ENCODE measurements around the gene PEX11G. TPM values are rescaled to one million over a fixed set of nuclear protein-coding genes. Genes with fewer than 3 reads are reported as not detected.

The PEX11G gene
- total and polyA plus RNA-seq, 9 of the 15 experiments (the other 6 are each of a cell fraction or from before 2014, with no cell fraction given): 0.07 to 3.2 (median 0.70) TPM; not detected in 1

DNA sequence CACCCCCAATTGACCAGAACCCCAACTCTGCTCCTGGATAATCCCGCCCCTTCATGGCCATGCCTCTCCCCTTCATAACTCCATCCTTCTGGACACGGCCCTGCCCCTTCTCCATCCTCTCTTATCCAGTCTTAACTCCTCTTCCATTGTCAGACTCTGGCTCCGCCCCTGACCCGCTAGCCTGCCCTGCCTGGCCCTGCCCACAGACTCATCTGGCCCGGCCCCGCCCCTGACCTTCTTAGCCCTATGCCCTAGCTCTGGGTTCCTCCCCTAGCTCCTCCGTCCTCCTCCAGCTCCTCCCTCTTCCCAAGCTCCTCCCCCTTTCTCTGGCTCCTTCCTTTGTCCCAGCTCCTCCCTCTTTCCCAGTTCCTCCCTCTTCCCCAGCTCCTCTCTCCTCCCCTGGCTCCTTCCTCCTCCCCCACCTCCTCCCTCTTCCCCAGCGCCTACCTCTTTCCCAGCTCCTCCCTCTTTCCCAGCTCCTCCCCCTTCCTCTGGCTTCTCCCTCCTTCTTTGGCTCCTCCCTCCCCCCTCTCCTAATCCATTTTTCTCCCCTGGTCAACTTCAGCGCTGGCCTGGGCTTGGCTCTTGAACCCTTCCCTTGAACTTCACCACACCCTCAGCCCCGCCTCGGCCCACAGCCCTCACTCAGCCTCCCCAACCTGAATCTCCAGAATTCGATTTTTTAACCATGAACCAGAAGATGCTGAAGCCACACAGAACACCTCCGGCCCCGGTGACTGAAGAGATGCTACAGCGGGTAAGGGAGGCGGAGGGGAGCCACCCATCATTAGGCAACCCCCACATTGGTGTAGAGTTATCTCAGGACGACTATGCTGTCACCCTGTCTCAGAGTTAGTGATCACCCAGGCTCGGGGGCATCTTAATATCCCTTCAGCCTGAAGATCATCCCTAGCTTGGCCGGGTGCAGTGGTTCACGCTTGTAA, 17.8 kb upstream of the PEX11G start (continued):
- TF ChIP-seq, protein P1, sequence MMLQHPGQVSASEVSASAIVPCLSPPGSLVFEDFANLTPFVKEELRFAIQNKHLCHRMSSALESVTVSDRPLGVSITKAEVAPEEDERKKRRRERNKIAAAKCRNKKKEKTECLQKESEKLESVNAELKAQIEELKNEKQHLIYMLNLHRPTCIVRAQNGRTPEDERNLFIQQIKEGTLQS (IDR thresholded peaks at IDR 0.05): no peak
- TF ChIP-seq, protein P1 (CRISPR knock-in tag; conservative IDR thresholded peaks at IDR 0.05): no peak
- TF ChIP-seq ELF4 (CRISPR knock-in tag; IDR thresholded peaks at IDR 0.05): peak; percentile 91
- TF ChIP-seq POLR2AphosphoS5 (IDR thresholded peaks at IDR 0.05; ENCODE audit: control insufficient read depth, insufficient read depth, low read depth, low read length): no peak
- no peak for TF ChIP-seq ZNF766 (CRISPR knock-in tag; conservative IDR thresholded peaks at IDR 0.05)
- TF ChIP-seq, protein P2, sequence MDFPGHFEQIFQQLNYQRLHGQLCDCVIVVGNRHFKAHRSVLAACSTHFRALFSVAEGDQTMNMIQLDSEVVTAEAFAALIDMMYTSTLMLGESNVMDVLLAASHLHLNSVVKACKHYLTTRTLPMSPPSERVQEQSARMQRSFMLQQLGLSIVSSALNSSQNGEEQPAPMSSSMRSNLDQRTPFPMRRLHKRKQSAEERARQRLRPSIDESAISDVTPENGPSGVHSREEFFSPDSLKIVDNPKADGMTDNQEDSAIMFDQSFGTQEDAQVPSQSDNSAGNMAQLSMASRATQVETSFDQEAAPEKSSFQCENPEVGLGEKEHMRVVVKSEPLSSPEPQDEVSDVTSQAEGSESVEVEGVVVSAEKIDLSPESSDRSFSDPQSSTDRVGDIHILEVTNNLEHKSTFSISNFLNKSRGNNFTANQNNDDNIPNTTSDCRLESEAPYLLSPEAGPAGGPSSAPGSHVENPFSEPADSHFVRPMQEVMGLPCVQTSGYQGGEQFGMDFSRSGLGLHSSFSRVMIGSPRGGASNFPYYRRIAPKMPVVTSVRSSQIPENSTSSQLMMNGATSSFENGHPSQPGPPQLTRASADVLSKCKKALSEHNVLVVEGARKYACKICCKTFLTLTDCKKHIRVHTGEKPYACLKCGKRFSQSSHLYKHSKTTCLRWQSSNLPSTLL (IDR thresholded peaks at IDR 0.05): peak; percentile 66
- TF ChIP-seq PHB (CRISPR knock-in tag; IDR thresholded peaks at IDR 0.05): no peak
- TF ChIP-seq, protein P3, sequence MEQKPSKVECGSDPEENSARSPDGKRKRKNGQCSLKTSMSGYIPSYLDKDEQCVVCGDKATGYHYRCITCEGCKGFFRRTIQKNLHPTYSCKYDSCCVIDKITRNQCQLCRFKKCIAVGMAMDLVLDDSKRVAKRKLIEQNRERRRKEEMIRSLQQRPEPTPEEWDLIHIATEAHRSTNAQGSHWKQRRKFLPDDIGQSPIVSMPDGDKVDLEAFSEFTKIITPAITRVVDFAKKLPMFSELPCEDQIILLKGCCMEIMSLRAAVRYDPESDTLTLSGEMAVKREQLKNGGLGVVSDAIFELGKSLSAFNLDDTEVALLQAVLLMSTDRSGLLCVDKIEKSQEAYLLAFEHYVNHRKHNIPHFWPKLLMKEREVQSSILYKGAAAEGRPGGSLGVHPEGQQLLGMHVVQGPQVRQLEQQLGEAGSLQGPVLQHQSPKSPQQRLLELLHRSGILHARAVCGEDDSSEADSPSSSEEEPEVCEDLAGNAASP (IDR thresholded peaks at IDR 0.05): no peak
- TF ChIP-seq ZFP36 (IDR thresholded peaks at IDR 0.05; ENCODE audit: low read depth, low read length, partially characterized antibody): no peak
- TF ChIP-seq SREBF1 (IDR thresholded peaks at IDR 0.05; ENCODE audit: borderline replicate concordance, low read depth, low read length): no peak
- TF ChIP-seq EGR1 (conservative IDR thresholded peaks at IDR 0.05): peak; percentile 59
- TF ChIP-seq MXI1 (IDR thresholded peaks at IDR 0.05; ENCODE audit: low read depth, low read length): no peak
- TF ChIP-seq SMARCB1 (IDR thresholded peaks at IDR 0.05; ENCODE audit: insufficient read length, low read depth): no peak
- no peak for TF ChIP-seq STAG1 (CRISPR knock-in tag; IDR thresholded peaks at IDR 0.05; ENCODE audit: borderline replicate concordance)
- no peak for TF ChIP-seq ZNF830 (CRISPR knock-in tag; IDR thresholded peaks at IDR 0.05)
- TF ChIP-seq, protein P4, sequence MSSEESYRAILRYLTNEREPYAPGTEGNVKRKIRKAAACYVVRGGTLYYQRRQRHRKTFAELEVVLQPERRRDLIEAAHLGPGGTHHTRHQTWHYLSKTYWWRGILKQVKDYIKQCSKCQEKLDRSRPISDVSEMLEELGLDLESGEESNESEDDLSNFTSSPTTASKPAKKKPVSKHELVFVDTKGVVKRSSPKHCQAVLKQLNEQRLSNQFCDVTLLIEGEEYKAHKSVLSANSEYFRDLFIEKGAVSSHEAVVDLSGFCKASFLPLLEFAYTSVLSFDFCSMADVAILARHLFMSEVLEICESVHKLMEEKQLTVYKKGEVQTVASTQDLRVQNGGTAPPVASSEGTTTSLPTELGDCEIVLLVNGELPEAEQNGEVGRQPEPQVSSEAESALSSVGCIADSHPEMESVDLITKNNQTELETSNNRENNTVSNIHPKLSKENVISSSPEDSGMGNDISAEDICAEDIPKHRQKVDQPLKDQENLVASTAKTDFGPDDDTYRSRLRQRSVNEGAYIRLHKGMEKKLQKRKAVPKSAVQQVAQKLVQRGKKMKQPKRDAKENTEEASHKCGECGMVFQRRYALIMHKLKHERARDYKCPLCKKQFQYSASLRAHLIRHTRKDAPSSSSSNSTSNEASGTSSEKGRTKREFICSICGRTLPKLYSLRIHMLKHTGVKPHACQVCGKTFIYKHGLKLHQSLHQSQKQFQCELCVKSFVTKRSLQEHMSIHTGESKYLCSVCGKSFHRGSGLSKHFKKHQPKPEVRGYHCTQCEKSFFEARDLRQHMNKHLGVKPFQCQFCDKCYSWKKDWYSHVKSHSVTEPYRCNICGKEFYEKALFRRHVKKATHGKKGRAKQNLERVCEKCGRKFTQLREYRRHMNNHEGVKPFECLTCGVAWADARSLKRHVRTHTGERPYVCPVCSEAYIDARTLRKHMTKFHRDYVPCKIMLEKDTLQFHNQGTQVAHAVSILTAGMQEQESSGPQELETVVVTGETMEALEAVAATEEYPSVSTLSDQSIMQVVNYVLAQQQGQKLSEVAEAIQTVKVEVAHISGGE (CRISPR knock-in tag; IDR thresholded peaks at IDR 0.05): no peak
- TF ChIP-seq ZNF444 (CRISPR knock-in tag; IDR thresholded peaks at IDR 0.05): no peak
- TF ChIP-seq ZNF316 (IDR thresholded peaks at IDR 0.05): no peak

All from K562 (cell line).